ENCODE data around the gene SFMBT1. TPM values are rescaled to one million over a fixed set of nuclear protein-coding genes. Genes with fewer than 3 reads are reported as not detected.

Gene SFMBT1
- total and polyA plus RNA-seq, 2 of the 4 experiments (the other 2 are of a cell fraction), result 1.0 to 1.8 TPM

DNA sequence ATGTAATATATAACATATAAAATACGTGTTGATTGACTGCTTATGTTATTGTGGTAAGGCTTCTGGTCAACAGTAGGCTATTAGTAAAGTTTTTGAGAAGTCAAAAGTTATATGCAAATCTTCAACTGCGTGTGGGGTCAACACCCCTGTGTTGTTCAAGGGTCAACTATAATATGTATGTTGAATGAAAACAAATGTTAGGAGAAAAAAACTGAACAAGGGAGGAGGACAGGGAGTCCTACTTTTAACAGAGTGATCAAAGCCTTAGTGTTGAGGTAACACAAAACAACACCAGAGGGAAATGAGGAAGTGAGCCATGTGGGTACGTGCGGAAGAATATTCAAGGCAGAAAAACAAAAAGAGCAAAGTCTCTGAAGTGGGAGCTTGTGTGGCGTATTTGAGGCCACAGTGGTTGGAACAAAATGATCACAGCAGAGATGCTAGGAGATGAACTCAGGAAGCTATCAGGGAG lies 62.5 kb downstream of the SFMBT1 start:
- 74% methylated on average over 3 of the region's 5 CpGs; no CpG with 5 or more reads in 1 of the 2 experiments for WGBS, 2 experiments (ENCODE audit: extremely low coverage in 2 of 2, insufficient read length in 1 of 2)
- POLR2A ChIA-PET (ENCODE audit: unreplicated experiment), result no interaction called here
- dilution Hi-C loops (cut with HindIII; ENCODE audit: low sequenced_read_pairs, unreplicated experiment), result no loop called here

More for the DNA sequence above, 62.5 kb downstream of the SFMBT1 start:
- H4K8ac ChIP-seq (ENCODE audit: low read depth in 2 of 2, low read length in 2 of 2), result no peak overlapping the region
- no TSS peak for BruUV-seq (replicated peaks)
- H4K91ac ChIP-seq (ENCODE audit: insufficient read depth, low read depth, low read length), result no peak overlapping the region
- H3K9me1 ChIP-seq (ENCODE audit: insufficient read depth, low read length), result 0 out of 2 replicates have a peak, but pooled peaks cover under 1% of the 10 kb centered on the region
- H2AFZ ChIP-seq (replicated peaks; ENCODE audit: low read length, poor library complexity), result no peak overlapping the region
- no peaks in the 10 kb centered on the region for H3K36me3 ChIP-seq (ENCODE audit: control insufficient read depth, insufficient read depth, low read length)
- no peak overlapping the region for H3K4me3 ChIP-seq (ENCODE audit: insufficient read depth, low read depth, low read length)
- in situ Hi-C loops (cut with MboI; ENCODE audit: low sequenced_read_pairs), result no loop called here
- no peak overlapping the region for H2AK9ac ChIP-seq (replicated peaks; ENCODE audit: low read depth, low read length, poor library complexity)
- DNase-seq (no peak), ATAC-seq (ENCODE audit: low read depth) (no peak)
- intact Hi-C loops (cut with micrococcal nuclease), result no loop called here
- H3K27ac ChIP-seq (ENCODE audit: insufficient read depth, low read length), result no peak overlapping the region
- no peak overlapping the region for H3K56ac ChIP-seq (ENCODE audit: extremely low read depth, insufficient read depth, low read length)
- H3K4me1 ChIP-seq (ENCODE audit: control insufficient read depth, insufficient read depth, low read length), result no peaks in the 10 kb centered on the region
- H2BK120ac ChIP-seq (ENCODE audit: low read depth, low read length), result no peak overlapping the region
- no peak overlapping the region for H3K4ac ChIP-seq (ENCODE audit: low read depth, low read length)
- H4K5ac ChIP-seq (ENCODE audit: low read depth, low read length), result no peak overlapping the region
- H2BK5ac ChIP-seq (ENCODE audit: low read depth, low read length, poor library complexity, severe bottlenecking), result no peak overlapping the region
- no peak overlapping the region for H3K14ac ChIP-seq (replicated peaks; ENCODE audit: low read depth, low read length)
- no peaks in the 10 kb centered on the region for H3K27me3 ChIP-seq (ENCODE audit: control insufficient read depth, insufficient read depth, low read length)
- H3K23ac ChIP-seq (ENCODE audit: low read depth, low read length), result no peak overlapping the region
- TF ChIP-seq CHD1 (IDR thresholded peaks at IDR 0.05; ENCODE audit: low read depth, low read length) (no peak), RCOR1 (IDR thresholded peaks at IDR 0.05; ENCODE audit: insufficient replicate concordance, low read length) (no peak)
- H3K4me2 ChIP-seq (ENCODE audit: low read depth, low read length), result no peak overlapping the region
- no peak overlapping the region for H3K18ac ChIP-seq (ENCODE audit: low read depth, low read length)
- H4K20me1 ChIP-seq (ENCODE audit: insufficient read depth, low read length), result no peaks in the 10 kb centered on the region
- CTCF ChIA-PET, result no interaction called here
- H2BK15ac ChIP-seq (ENCODE audit: low read depth, low read length), result no peak overlapping the region
- no peaks in the 10 kb centered on the region for H3K9me3 ChIP-seq (ENCODE audit: control insufficient read depth, insufficient read depth, low read length)
- no peak overlapping the region for H3K9ac ChIP-seq (ENCODE audit: low read depth, low read length)
- 0 out of 4 replicates have a peak, but pooled peaks cover 0 to 2% of the 10 kb centered on the region in 2 experiments for H3K79me1 ChIP-seq (ENCODE audit: low read depth in 1 of 2, low read length in 2 of 2)
- H2AK5ac ChIP-seq (ENCODE audit: low read depth, low read length), result no peak overlapping the region
- no peak overlapping the region for H2BK20ac ChIP-seq (ENCODE audit: low read depth, low read length)

All from IMR-90 (cell line).